Endometrium (tissue), 2 donors: Measurements from ENCODE around the gene AP4E1.
A peak's percentile ranks its signal among the peaks of the same experiment; 100 is the strongest.
"Not testable (repeated sequence)": the region's sequence is repeated elsewhere in the genome, so short reads cannot be mapped to it uniquely, and the experiment has no call there.

Experiments used
- FAIRE-seq: peaks from 2 replicates; lab custom pipeline; 2012; peaks lifted over from hg19 to GRCh38; lab: Jason Lieb, UNC
- donor health status: control.
- donor health status: control.

Gene AP4E1

GRCh38 chr15:50908209-50909009, at the start of gene AP4E1:
TSS of gene AP4E1 (plus strand) at chr15:50908683. CDS start at chr15:50908779, 96 bp downstream.
- no peak for FAIRE-seq

DNA sequence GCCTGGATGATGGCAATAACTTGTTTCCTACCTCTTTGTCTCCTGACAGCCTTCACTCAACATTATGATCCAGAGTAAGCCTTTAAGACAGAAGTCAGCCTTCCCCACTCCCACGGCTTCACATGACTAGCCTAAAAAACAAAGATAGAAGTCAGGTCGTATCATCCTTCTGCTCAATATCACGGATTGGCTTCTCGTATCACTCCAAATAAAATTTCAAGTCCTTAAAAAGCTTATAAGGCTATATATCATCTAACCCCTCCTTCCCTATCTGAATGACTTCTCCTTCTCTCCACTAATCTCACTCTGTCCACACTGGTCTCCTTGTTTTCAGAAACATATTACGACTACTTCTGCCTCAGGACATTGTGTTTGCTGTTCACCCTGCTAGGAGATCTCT, 47.7 kb upstream of the AP4E1 start:
- FAIRE-seq: no peak

GRCh38 chr15:50862553-50862952, 45.9 kb upstream of the AP4E1 start:
- no peak for FAIRE-seq

DNA sequence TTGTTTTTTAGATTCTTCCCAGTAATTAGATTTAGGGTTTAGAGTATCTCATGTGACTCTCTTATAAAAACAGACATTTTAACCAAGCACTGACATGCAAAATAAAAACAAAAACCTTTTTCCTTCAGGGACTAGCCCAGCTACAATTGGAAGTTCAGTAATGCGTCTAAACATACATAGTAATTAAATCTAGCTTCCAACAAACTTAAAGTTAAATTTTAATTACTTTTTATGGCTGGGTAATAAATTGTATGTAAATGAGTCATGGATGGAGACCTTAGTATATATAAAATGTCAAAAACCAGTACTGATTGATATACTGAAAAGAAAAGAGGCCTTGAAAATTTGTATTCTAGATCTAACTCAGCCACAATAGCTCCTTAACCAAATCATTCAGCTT, 43.6 kb upstream of the AP4E1 start:
- no peak for FAIRE-seq

- FAIRE-seq: no peak
Observed at GRCh38 chr15:50865515-50866353, 42.7 kb upstream of the AP4E1 start.

- FAIRE-seq: no peak
Observed at GRCh38 chr15:50871832-50872231, 36.7 kb upstream of the AP4E1 start.

DNA sequence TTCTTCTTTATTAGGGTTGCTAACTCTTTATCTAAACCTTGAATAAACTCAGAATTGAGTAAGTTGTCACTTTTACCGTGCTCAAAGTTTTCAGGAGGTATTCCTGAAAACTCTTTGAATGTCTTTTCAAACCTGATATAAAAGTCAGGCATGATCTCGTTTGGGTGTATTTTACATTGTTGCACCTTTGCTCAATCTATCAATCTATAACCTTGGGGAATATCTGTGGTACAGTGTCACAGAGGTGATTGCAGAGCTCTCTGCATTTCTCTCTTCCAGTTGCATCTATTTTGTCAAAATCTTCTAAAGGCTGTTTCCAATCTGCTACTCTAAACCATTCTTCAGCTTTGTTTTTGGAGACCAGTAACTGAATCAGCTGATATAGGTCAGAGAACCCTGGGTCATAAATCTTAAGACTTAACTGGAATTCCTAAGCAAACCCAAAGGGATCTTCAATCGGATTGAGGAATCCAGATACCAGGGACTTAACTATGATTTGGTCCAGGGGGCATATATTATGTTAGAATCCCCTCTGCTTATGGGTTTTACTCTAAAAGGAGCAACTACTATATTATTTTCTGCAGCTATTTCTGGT, 35.6 kb upstream of the AP4E1 start:
- FAIRE-seq: no peak

DNA sequence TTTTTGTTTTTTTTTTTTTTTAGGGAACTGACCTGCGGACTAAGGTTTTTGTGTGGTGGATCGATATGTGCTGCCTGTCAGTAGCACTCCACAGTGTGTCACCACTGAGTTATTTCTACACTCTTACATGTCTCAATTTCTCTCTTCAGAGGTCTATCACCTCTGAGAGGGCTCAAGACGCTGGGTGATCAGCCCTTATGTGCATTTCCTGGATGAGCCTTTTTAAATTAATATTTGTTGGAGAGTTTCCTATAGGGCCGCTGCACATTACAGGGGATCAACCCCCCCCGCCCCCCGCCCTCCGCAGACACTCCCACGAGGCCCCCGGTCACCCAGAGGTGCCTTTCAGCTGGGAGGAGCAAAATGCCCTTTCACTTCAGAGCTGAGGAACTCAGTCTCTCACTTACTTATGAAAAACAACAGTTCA, 34.5 kb upstream of the AP4E1 start:
- FAIRE-seq: no peak

- not testable (repeated sequence) for FAIRE-seq
Observed at GRCh38 chr15:50875238-50875637, 33.2 kb upstream of the AP4E1 start.

GRCh38 chr15:50876260-50876988, 32.1 kb upstream of the AP4E1 start:
- FAIRE-seq: no peak

DNA sequence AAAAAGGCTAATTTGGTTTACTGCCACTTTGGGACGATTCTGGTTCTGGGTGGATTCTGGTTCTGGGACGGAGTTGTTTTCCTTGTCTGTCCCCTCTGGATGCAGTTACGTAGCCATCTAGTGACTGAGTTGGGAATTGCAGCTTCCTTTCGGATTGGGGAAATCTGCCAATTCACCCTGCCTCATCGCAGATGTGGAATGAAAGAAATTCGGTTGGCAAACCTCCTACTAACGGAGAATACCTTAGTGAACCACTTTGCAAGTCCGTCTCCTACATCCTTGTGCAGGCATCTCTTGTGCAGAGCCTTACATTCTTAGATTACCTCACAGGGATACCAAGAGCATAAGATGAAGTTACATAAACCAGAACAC, 31.5 kb upstream of the AP4E1 start:
- FAIRE-seq: peak; percentile 41

DNA sequence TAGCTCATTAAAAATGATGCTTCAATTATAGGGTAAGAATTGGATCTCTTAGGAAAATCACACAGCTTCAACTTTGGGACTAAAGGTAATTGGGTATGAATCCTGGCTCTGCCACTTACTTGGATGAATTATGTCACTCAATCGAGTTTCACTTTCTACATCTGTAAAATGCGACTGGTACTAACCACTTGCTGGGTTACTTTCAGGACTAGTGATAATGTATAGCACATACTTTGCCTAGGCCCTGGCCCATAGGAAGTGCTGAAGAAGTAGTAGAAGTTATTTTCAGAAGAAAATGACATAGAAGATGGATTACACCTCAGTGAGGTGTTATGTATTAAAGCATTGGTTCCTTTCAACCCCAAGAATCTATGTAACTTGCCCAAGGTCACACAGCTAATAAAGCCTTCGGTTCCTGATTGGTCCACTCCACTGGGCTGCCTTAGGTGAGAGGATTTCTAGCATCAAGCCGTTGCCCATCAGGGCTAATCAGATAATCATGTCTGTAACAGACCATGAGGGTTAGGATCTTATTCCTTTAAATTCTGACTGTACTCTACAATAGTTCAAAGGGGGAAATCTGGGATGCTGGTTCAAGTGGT, 29.4 kb upstream of the AP4E1 start:
- no peak for FAIRE-seq

GRCh38 chr15:50880206-50880605, 28.3 kb upstream of the AP4E1 start:
- FAIRE-seq: no peak

DNA sequence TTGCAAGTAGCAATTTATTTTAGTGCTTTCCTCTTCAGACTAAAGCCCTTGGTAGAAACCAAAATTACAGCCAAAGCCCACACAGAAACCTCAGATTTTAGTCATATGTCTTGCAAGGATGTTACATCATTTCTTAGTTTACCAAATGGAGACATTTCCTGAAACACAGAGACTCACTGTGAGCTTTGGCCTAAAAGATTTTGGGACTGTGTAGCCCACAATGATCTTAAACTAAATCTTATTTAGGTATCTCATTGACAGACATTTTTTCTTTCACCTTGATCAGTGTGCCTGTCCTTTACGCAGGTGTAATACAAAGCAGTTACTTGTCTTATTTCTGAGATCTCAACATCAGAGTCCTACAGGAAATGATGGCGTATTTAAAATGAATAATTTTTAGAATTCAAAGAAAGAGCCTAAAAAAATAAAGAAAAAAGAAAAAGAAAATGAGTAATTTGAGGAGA, 27.8 kb upstream of the AP4E1 start:
- FAIRE-seq: no peak

DNA sequence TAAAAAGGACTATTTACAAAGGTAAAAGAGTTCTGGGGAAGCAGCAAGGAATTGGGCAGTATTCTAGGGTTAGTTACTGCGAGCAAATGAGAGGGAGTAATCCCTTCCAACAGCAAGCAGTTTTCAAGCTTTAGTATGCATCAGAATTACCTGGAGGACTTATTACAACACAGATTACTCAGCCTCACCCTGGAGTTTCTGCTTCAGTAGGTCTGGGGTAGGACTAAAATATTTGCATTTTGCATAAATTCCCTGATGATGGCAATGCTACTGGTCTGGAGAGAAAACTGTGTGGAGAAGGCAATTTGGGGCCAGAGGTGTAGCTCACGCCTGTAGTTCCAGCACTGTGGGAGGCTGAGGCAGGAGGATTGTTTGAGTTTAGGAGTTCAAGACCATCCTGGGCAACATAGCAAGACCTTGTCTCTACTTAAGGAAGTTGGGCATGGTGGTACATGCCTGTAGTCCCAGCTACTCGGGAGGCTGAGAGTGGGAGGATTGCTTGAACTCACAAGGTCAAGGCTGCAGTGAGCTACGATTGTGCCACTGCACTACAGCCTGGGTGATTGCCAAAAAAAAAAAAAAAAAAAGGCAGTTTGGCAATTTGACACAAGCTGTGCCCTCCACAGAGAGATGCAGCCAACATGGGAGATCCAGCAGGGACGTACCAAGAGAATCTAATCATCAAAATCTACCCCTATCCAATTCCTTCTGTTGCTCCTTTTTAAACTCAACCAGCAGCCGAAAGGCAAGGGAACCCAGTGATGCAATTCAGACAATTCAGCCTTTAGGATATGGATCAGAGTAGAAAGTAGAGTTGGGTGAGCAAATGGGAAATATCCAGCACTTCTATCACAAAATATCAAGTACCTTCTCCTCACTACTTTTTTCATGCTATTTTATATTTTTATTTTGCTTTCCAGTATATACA, 27.1 kb upstream of the AP4E1 start:
- FAIRE-seq: no peak

GRCh38 chr15:50883903-50884302, 24.6 kb upstream of the AP4E1 start:
- FAIRE-seq: no peak

DNA sequence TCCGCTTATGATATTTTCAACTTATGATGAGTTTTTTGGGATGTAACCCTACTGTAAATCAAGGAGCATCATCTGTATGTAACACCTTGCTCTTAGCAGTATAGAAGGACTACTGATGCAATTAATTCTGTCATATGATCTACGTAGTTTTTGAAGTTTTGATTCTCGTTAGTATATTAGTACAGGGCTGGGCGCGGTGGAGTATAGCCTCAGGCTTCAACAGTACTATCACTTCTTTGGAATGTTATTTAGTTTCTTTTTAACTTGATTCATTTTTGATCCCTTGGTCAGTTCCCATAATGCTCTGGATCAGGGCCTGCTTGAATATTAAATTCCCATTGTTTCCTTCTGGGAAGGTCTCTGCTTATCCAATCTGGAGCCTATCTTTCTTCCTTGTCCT, 23.9 kb upstream of the AP4E1 start:
- FAIRE-seq: no peak

GRCh38 chr15:50886139-50886467, 22.4 kb upstream of the AP4E1 start:
- no peak for FAIRE-seq

DNA sequence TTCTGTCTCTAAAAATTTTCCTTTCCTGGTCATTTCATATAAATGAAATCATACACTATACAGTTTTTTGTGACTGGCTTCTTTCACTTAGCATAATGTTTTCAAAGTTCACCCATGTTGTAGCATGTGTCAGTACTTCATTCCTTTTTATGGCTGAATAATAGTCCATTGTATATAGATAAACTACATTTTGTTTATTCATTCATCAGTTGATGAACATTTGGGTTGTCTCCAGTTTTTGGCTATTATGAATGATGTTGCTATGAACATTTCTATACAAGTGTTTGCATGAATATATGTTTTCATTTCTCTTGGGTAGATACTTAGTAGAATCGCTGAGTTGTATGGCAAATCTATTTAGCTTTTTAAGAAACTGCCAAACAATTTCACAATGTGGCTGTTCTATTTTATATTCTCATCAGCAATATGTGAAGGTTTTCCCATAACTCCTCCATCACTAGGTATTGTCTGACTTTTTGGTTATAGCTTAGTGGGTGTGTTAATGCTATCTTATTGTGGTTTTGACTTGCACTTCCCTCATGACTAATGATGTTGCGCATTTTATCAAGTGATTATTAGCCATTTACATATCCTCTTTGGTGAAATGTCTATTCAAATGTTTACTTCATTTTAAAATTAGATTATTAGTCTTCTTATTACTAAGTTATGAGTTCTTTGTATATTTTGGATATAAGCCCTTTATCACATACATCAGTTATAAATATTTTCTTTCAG, 21.7 kb upstream of the AP4E1 start:
- FAIRE-seq: no peak

- FAIRE-seq: no peak
Observed at GRCh38 chr15:50888054-50888453, 20.4 kb upstream of the AP4E1 start.
